Mucosa of descending colon (tissue), 3 donors: ENCODE results near the gene TMEM53. TPM values are rescaled to one million over a fixed set of nuclear protein-coding genes. Genes with fewer than 3 reads are reported as not detected.

Source experiments
- ATAC-seq: fragments of 200-7000 bp; cut with Tn5 transposase; one replicate; pipeline ENCODE4 v1.9.1; 2020; ENCODE audit warnings: mild to moderate bottlenecking, moderate library complexity
- DNase-seq, 3 donors: peaks; one replicate each; pipeline ENCODE4 v3.0.0-alpha.2; 2020
- H3K36me3 ChIP-seq: fragments of 200-600 bp; one replicate; pipeline ENCODE4 v1.8.0; 2021; ENCODE audit warnings: low read depth, mild to moderate bottlenecking
- H3K4me1 ChIP-seq: fragments of 200-600 bp; one replicate; pipeline ENCODE4 v1.8.0; 2021; ENCODE audit warnings: low read depth, mild to moderate bottlenecking
- H3K4me3 ChIP-seq: fragments of 200-600 bp; one replicate; pipeline ENCODE4 v1.8.0; 2021; ENCODE audit warnings: mild to moderate bottlenecking
- H3K9me3 ChIP-seq: fragments of 200-600 bp; one replicate; pipeline ENCODE4 v1.8.0; 2021; ENCODE audit warnings: mild to moderate bottlenecking
- CTCF ChIP-seq: fragments of 200-600 bp; IDR thresholded peaks from one replicate; pipeline ENCODE4 v1.8.0; 2022; ENCODE audit warnings: antibody characterized with exemption, mild to moderate bottlenecking
- intact Hi-C, 2 donors: fragments of 100-400 bp; cut with DNase I in 1 of 2; cut with micrococcal nuclease in 1 of 2; formaldehyde crosslinking; loops; one replicate each; pipeline versions ENCODE4 v1.11.0 to v1.11.1; 2022; cut with DNase I, micrococcal nuclease
- total RNA-seq, 3 donors: library from RNA; stranded (reverse); fragmentation: NEBNext Ultra II Directional in 2 of 3; extraction: Animal tissue kit (Norgen Biotek cat#: 25700) in 2 of 3; gene quantifications; one replicate each; pipeline versions ENCODE4 v1.2.1 to v1.2.4, GENCODE V29; 2021 to 2023
- donor health status: DM: no; HTN: no; CAD: no; lungs with moderate emphysema.
- donor health status: DM: no; HTN: no; CAD: no.
- donor health status: DM: no; HTN: yes; CAD: no.

Gene TMEM53
- total RNA-seq, 3 donors from 2014 or later, result 19.3 to 46.0 (median 36.6) TPM

- Histone ChIP-seq H3K4me1 (no peaks in the 10 kb centered on the region), H3K9me3 (no peaks in the 10 kb centered on the region), H3K36me3 (no peaks in the 10 kb centered on the region), H3K4me3 (no peak overlapping the region)
- DNase-seq (no peak), ATAC-seq (no peak)
- intact Hi-C loops, result no loop called here
- no peak for TF ChIP-seq CTCF
Measured at GRCh38 chr1:44643721-44644334, 30.5 kb downstream of the TMEM53 start.

DNA sequence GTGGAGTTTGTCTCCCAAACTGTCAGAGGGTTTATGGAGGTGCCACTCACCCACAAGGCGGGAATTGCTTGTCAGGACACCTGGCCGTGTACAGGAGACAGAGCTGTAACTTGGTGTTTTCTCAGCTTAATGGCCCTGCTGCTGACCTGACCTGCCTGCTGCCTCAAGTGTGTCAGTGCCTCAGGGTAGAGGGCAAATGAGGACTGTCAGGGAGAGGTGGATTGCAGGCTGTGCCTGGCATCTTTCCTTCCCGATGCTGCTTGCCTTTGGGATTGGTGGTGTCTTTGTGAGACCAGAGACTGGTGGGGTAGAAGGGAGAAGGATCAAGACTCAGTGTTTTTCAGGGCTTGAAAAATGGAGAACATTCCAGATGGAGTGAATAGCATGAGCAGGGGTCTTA is 31.4 kb downstream of the TMEM53 start:
- TF ChIP-seq CTCF, result no peak
- intact Hi-C loops, result no loop called here
- H3K4me1 ChIP-seq, result no peaks in the 10 kb centered on the region

DNA sequence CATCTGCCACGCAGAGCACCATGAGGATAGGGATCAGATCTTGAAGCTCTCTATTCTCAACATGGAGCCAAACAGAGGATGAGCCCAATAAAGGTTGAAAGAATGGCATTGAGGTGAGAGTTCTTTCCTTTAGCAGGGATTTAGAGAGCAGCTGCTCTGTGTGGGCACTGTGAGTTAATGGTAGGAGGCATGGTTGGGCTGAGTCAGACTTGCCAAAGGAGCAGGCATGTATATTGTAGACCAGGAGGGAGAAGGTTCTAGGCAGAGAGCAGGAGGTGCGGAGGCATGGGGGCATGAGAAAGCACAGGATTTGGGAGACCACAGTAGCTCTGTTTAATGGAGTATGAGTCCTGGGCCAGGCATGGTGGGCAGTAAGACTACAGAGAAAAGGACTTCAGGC is 32.0 kb downstream of the TMEM53 start:
- intact Hi-C loops, result no loop called here
- H3K4me1 ChIP-seq, result no peaks in the 10 kb centered on the region
- H3K9me3 ChIP-seq, result no peaks in the 10 kb centered on the region
- no peak overlapping the region for H3K4me3 ChIP-seq
- TF ChIP-seq CTCF, result no peak
- no peaks in the 10 kb centered on the region for H3K36me3 ChIP-seq
- DNase-seq (no peak), ATAC-seq (no peak)

More for the DNA sequence above, 31.4 kb downstream of the TMEM53 start:
- Histone ChIP-seq H3K4me3 (no peak overlapping the region), H3K9me3 (no peaks in the 10 kb centered on the region), H3K36me3 (no peaks in the 10 kb centered on the region)
- ATAC-seq, result no peak
- no peak for DNase-seq

- Histone ChIP-seq H3K36me3 (no peaks in the 10 kb centered on the region), H3K9me3 (no peaks in the 10 kb centered on the region), H3K4me3 (no peak overlapping the region), H3K4me1 (no peaks in the 10 kb centered on the region)
- intact Hi-C loops, result no loop called here
- no peak for DNase-seq
- no peak for ATAC-seq
- TF ChIP-seq CTCF, result no peak
Measured at GRCh38 chr1:44641126-44642102, 32.9 kb downstream of the TMEM53 start.

- ATAC-seq (no peak), DNase-seq (no peak)
- Histone ChIP-seq H3K9me3 (no peaks in the 10 kb centered on the region), H3K4me1 (no peaks in the 10 kb centered on the region), H3K36me3 (no peaks in the 10 kb centered on the region), H3K4me3 (no peak overlapping the region)
- intact Hi-C loops, result no loop called here
- TF ChIP-seq CTCF, result no peak
Measured at GRCh38 chr1:44640200-44640853, 34.0 kb downstream of the TMEM53 start.
